Cerebellar cortex (tissue), 1 donor: ENCODE data around the gene LGALS9.
A peak's percentile ranks its signal among the peaks of the same experiment; 100 is the strongest.
"Not testable (repeated sequence)": the region's sequence is repeated elsewhere in the genome, so short reads cannot be mapped to it uniquely, and the experiment has no call there.

ENCODE experiments used
- DNase-seq: peaks from one replicate; pipeline ENCODE4 v3.0.0-alpha.2; 2015; ENCODE audit warnings: low spot score

Gene LGALS9

GRCh38 chr17:27654654-27655524, 23.9 kb downstream of the LGALS9 start:
- peak; percentile 68 for DNase-seq

DNA sequence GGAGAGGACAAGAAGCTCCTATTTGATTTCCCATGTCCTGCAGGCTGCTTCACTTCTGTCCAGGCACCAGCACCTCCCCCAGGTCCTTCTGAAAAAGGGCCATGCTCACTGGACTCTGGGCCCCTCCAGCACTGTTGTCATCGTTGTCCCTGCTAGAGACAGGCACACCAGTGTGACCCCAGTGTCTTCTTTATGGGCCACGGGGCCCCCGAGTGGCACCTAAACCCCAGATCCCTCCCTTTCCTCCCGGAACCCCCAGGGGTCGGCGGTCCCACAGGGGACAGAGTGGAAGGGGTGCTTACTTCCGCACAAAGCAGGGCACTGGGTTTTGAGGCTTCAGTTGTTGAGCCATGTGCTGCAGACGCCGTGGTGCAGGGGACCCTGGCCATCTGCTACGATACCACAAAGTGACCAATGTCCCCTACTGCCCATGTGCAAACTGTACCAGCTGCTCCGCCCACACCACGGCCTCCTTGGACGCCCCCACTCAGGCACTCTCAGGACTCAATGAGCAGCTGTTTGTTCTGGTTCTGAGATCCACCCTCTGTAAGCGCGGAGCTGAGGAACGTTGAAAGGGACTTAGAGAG, 24.6 kb downstream of the LGALS9 start:
- not testable (repeated sequence) for DNase-seq

DNA sequence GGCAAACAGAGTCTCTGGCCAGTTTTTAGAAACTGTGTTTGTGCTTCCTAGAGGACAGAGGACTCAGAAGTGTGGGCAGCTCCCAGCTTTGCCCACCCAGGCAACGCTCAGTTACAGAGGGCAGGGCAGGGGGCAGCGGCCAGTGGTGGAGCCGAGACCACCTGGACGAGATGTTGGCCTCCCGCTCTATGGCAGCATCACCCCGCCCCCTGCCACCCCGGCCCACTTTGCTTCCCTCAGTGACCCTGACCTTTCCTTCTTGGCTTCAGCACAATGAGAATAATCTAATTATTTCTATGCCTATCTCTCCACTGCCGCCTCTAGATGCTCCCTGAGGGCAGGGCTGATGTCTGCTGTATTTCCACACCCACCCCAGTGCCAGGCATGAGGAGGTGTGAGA, 25.6 kb downstream of the LGALS9 start:
- not testable (repeated sequence) for DNase-seq

- no peak for DNase-seq
Observed at GRCh38 chr17:27657620-27658019, 26.6 kb downstream of the LGALS9 start.

- DNase-seq = no peak
Observed at GRCh38 chr17:27659683-27660082, 28.7 kb downstream of the LGALS9 start.

- DNase-seq = no peak
Observed at GRCh38 chr17:27660436-27660835, 29.4 kb downstream of the LGALS9 start.

DNA sequence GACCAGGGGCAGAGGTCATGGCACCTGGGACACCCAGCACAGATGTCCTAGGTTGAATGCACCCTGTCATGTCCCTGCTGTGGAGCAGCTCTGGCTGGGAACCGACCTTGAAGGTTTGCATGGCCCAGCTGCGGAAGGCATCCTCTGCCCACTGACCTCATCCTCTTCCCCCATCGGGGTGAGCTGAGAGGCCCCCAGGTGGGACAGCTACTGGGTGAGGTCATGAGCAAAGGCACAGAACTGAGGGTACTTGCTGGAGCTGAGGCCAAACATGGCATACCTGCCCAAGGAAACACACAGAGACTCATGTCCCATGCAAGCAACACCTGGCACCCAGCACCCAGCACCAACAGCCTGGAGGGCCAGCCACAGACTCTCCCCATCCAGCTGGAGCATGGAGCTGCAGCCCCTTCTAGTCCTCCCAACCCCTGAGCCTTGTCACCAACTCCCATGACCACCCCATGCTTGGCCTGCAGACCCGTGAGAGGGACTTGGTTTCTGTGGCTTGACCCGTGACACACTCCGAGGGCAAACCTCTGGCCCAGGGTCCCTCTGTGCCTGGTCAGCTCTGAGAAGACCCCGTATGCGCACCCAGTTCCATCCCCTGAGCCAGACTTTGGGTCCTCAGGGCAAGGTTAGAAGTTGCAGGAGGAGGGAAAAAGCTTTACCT, 33.1 kb downstream of the LGALS9 start:
- DNase-seq = no peak

DNA sequence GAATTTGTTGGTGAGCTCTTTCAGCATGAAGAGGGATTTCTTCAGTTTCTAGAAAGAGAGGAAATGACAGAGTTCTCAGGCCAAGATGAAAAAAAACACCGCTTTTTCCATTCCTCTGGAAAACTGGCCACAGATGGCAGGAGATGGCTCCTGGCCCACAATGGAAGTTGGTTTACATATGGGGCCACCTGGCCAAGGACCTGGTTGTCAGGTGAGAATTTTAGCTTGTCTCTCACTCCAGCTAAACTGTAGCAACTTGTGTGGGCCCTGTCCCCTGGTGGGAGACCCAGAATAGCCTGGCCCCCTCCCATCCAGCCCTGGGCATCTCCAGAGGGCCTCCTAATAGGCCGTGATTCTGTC, 33.6 kb downstream of the LGALS9 start:
- peak; percentile 90 for DNase-seq

- DNase-seq = no peak
Observed at GRCh38 chr17:27665549-27665948, 34.6 kb downstream of the LGALS9 start.

DNA sequence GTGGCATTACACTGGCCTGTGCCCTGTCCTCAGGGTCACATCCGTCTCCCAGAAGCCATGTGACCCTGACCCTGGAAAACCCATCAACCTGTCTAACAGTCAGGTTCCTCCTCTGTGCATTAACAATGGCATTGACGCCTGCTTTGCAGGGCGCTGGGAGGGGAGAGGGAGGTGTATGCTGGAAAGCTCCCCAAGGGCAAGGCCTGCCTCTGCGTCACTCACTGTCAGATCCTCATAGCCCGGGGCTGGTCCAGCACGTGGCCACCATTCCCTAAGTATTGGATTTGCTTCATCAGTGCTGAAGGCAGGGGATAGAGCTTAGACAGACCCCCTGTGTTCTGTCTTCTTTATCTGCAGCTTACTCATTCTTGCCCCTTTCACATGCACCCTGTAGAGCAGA, 35.3 kb downstream of the LGALS9 start:
- DNase-seq = not testable (repeated sequence)

DNA sequence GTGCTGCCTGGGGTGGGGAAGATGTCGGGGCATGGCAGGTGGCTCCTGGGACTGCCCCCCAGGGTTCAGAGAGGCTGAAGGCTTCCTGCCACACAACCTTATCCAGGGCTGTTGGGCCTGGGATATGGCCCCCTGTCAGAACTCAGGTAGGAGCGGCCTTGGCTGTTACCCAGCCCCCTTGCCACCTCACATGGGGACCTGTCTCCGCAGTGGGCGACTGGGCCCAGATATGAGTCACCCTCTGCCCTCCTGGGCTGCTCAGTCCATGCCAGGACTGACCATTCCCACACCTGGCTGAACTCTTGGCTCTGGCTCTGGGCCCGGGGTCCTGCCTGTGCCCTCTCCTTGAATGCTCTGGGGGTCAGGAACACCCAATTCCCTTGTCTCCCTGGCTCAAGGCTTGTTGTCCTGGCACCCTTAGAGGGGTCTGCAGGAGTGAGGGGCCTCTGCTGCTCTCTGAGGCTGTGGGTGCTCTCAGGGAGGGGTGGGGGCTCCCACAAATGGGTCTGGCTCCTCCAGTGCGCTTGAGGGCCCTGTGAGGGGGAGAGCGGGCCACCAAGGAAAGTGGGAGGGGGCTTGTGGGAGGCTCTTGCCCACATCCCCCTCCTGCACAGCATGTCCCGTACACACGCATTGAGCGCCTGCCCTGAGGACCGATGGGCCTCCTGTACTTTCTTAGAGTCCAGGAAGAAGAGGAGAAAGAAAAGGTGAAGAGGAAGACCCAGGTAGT, 36.0 kb downstream of the LGALS9 start:
- DNase-seq = no peak

DNA sequence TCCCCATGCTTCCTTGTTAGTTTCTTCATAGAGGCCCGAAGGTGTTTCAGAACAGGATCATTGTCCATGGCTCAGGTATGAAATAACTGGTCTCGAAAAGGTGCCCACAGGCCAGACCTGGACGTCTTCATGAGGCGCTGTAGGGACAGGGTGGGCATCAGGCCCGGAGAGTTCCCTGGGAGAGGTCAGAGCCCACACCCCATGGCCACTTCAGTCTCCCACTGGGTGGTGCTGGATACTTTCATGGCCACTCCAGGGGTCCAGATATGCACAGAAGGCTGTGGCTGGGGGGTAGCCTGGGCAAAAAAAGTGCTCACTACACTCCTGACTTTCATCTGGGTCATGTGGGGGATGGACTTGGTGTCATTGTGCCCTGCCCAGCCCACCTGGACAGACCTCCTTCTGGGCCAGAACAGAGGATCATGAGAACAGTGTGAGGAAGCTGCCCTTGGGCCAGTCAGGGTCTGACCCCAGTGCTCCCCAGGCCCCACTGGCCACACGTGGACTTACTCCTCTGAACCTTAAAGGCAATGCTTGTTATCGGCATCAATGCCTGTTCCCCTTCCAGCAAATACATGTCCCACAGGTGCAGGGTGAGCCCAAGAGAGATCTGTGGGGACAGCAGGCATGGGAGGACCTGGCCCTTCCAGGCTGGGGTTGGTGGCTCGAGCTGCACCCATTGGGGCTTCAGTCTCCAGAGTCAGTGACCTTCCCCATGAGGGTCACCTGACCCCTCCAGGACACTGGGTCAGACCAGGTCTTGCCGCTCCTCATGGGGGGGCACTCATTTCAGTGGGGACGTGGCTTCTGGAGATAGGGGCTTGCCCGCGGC, 36.9 kb downstream of the LGALS9 start:
- no peak for DNase-seq

DNA sequence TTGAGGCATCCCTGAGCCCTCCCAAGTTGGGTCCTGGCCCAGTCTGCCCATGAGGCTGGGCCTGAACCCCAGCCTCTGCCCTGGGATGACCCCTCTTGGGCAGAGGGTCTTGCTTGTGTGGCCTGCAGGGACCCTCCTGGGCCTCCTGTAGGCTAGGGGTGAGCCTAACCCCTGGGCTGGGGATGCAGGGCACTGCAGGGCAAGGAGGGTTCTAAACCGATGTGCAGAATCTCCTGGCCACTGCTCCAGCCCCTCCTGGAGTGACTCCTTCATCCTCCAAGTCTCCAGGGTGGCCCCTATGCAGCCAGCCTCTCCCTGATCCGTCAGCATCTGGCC, 37.5 kb downstream of the LGALS9 start:
- DNase-seq = no peak

DNA sequence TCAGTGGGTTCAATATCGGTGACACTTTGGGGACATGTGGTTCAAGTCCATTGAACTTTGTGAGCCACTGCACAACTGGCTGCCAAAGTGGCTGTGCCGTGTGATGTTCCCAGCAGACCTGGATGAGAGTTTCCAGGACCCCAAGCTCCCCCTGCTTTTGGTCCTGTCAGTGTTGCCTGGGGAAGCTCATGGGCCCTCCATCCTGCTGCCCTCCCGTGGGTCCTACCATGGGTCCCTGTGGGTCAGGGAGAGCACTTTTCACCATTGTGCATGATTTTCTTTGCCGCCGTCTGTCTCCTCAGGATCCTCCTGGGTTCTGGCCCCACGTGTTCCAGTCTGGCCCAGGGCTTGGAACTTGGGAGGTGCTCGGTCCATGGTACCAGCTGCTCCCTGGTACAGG, 38.1 kb downstream of the LGALS9 start:
- peak; percentile 41 for DNase-seq

DNA sequence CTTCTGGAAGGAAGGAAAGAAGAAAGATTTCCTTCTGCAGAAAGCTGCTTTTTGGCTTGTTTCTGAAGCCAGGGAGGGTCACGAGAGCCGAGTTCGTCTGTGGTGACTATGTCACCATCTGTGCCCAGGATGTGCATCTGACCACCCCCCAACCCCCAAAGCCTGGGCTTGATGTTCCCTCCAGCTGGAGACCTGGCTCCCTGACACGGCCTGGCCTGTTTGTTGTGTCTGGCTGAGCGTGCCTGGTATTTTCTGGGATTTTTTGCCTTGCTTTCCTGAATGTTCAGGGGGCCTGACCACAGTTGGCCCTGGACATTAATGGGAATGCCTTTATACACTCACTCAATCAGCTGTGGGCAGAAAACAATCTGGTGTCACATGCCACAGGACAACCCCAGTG, 38.9 kb downstream of the LGALS9 start:
- DNase-seq = peak; percentile 38

DNA sequence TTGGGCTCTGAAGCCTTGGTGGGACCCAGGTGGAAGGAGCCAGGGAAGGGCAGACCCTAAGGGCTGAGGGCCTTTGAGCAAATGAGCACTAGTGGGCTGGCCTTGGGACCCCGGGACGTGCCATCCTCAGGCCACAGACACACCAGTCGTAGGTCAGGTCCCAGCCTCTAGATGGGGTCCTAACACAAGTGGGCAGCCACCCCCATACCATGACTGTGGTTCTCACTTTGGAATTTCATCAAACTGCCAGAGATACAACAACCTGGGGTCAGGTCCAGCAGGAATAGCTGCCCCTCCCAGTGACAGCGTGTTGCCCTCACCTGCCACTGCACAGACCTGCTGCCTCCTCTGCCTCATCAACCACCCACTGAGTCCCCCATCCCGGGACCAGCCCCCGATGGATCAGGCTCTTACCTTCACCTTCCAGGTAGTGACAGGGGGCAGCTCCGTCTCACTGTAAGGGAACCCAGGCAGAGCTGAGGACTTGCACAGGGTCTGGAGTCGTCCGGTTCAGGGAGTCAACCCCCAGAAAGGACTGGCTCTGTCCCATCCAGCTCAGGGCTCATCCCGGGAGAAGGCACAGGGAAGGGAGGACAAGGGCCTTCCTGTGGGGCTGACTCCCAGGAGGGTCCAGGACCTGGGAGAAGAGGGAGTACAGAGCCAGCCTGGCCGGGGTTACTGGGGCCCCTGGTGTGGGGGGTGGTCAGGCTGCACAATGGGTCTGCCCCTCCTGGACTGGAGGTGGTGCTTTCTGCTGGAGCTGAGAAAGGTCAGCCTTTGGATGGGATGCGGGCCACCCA, 40.0 kb downstream of the LGALS9 start:
- no peak for DNase-seq

GRCh38 chr17:27671591-27671910, 40.6 kb downstream of the LGALS9 start:
- no peak for DNase-seq

- not testable (repeated sequence) for DNase-seq
Observed at GRCh38 chr17:27671977-27672480, 41.0 kb downstream of the LGALS9 start.

DNA sequence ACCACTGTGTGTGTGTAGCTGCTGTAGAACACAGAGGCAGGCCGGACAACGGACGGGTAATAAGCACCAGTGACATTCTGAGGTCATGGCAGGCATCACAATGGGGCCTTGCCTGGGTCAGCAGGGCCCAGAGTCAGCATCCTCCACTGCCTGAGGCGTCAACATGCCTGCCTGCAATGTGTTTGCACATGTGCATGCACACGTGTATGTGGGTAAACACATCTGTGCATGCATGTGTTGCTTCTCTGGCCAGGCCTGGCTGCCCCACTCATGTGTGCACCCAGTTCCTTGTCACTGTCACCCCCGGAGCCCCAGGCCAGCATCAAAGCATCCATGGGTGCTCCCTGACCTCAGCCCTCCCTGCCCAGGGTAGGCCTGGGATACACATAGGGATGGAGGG, 43.3 kb downstream of the LGALS9 start:
- DNase-seq = no peak

DNA sequence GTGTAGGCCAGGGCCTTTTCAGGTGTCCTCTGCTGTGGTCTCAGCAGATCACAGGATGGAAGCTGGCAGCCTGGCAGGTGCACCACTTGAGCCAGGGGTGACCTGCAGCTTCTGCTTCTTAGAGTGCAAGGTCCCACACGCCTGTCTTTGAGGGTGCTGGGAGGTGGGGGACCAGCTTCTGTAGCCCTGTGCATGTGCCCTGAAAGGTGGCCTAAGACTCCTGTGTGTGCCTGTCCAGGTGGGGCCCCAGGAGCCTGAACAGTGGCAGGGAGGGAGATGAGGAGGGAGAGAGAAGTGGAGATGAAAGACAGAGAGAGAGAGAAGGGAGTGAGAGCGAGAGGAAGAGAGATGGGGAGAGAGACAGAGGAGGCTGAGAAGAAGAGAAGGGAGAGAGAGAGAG, 46.2 kb downstream of the LGALS9 start:
- DNase-seq = no peak

GRCh38 chr17:27686322-27686721, 55.3 kb downstream of the LGALS9 start:
- not testable (repeated sequence) for DNase-seq
